Ectodermal cell (in vitro differentiated cells): ENCODE data around the gene RPSA. TPM values are rescaled to one million over a fixed set of nuclear protein-coding genes. Genes with fewer than 3 reads are reported as not detected.
"Not testable (repeated sequence)": the region's sequence is repeated elsewhere in the genome, so short reads cannot be mapped to it uniquely, and the experiment has no call there.

ENCODE experiments used
- H3K27ac ChIP-seq: 2 replicates; pipeline ENCODE4 v1.7.0; 2013; ENCODE audit warnings: mild to moderate bottlenecking, low read depth, low read length; ENCODE audit not compliant: insufficient read depth, poor library complexity, severe bottlenecking
- H3K27me3 ChIP-seq: 2 replicates; pipeline ENCODE4 v1.7.0; 2013; ENCODE audit warnings: mild to moderate bottlenecking, low read length; ENCODE audit not compliant: insufficient read depth, control insufficient read depth, poor library complexity, severe bottlenecking
- H3K36me3 ChIP-seq: one replicate; pipeline ENCODE4 v1.7.0; 2013; ENCODE audit warnings: low read length; ENCODE audit not compliant: control insufficient read depth, insufficient read depth
- H3K4me1 ChIP-seq: one replicate; pipeline ENCODE4 v1.7.0; 2013; ENCODE audit warnings: low read length; ENCODE audit not compliant: control insufficient read depth, insufficient read depth
- H3K4me3 ChIP-seq: 2 replicates; pipeline ENCODE4 v1.7.0; 2013; ENCODE audit warnings: low read depth, low read length, control low read depth; ENCODE audit not compliant: insufficient read depth
- H3K9me3 ChIP-seq: 2 replicates; pipeline ENCODE4 v1.7.0; 2013; ENCODE audit warnings: mild to moderate bottlenecking, low read length, moderate library complexity; ENCODE audit not compliant: control insufficient read depth
- WGBS, 2 experiments: methylation state at CpG; one replicate each; pipeline ENCODE4 v1.1.7; 2013; ENCODE audit warnings: missing lambda C conversion rate in 2 of 2; 5-methylcytosine and 5-hydroxymethylcytosine counted together
- polyA plus RNA-seq, 4 experiments: library from polyadenylated mRNA; stranded (reverse); fragments of 50-300 nt; gene quantifications; one replicate each; pipeline ENCODE4 v1.2.3, GENCODE V29; 2013

The RPSA gene
- 3,146 TPM for polyA plus RNA-seq (2013, experiment 1 of 4)
- 3,164 TPM for polyA plus RNA-seq (2013, experiment 2 of 4)
- polyA plus RNA-seq (2013, experiment 3 of 4) = 2,915 TPM
- 3,100 TPM for polyA plus RNA-seq (2013, experiment 4 of 4)

- Histone ChIP-seq H3K27ac (peak within 1 kb of the TSS; percentile 88), H3K27me3 (no peaks in the 10 kb centered on the region), H3K4me1 (peaks cover 6% of the 10 kb centered on the region), H3K9me3 (no peaks in the 10 kb centered on the region), H3K4me3 (peak within 1 kb of the TSS; percentile 72), H3K36me3 (peaks cover 24% of the 10 kb centered on the region)
- 0% methylated on average over 63 of the region's 63 CpGs for WGBS, 2 experiments
Measured at GRCh38 chr3:39406368-39407258, at the start of gene RPSA. Gene RPSA (plus strand): TSS chr3:39406720. CDS start chr3:39407654, 934 bp downstream.

- H3K9me3 ChIP-seq = no peaks in the 10 kb centered on the region
- H3K4me3 ChIP-seq = no peak overlapping the region
- H3K27ac ChIP-seq = no peak overlapping the region
- no peaks in the 10 kb centered on the region for H3K4me1 ChIP-seq
- H3K36me3 ChIP-seq = no peaks in the 10 kb centered on the region
- no peaks in the 10 kb centered on the region for H3K27me3 ChIP-seq
- WGBS, 2 experiments = 91 to 94% methylated on average over 3 of the region's 3 CpGs
Measured at GRCh38 chr3:39358333-39358732, 48.2 kb upstream of the RPSA start.

GRCh38 chr3:39361252-39361927, 45.1 kb upstream of the RPSA start:
- no peaks in the 10 kb centered on the region for H3K4me1 ChIP-seq
- no peak overlapping the region for H3K4me3 ChIP-seq
- no peaks in the 10 kb centered on the region for H3K36me3 ChIP-seq
- no peaks in the 10 kb centered on the region for H3K9me3 ChIP-seq
- no peaks in the 10 kb centered on the region for H3K27me3 ChIP-seq
- 92 to 94% methylated on average over 8 of the region's 8 CpGs for WGBS, 2 experiments
- H3K27ac ChIP-seq = no peak overlapping the region

- H3K27ac ChIP-seq = no peak overlapping the region
- H3K4me1 ChIP-seq = no peaks in the 10 kb centered on the region
- no peaks in the 10 kb centered on the region for H3K9me3 ChIP-seq
- no peak overlapping the region for H3K4me3 ChIP-seq
- H3K27me3 ChIP-seq = no peaks in the 10 kb centered on the region
- no peaks in the 10 kb centered on the region for H3K36me3 ChIP-seq
- WGBS, 2 experiments = 80 to 86% methylated on average over 3 of the region's 3 CpGs
Measured at GRCh38 chr3:39362192-39362591, 44.3 kb upstream of the RPSA start.

- H3K4me3 ChIP-seq = no peak overlapping the region
- H3K27me3 ChIP-seq = no peaks in the 10 kb centered on the region
- no peaks in the 10 kb centered on the region for H3K36me3 ChIP-seq
- no peaks in the 10 kb centered on the region for H3K9me3 ChIP-seq
- no peaks in the 10 kb centered on the region for H3K4me1 ChIP-seq
- 94 to 96% methylated on average over 2 of the region's 2 CpGs for WGBS, 2 experiments
- no peak overlapping the region for H3K27ac ChIP-seq
Measured at GRCh38 chr3:39362812-39363211, 43.7 kb upstream of the RPSA start.

GRCh38 chr3:39370450-39370849, 36.1 kb upstream of the RPSA start:
- not testable (repeated sequence) for H3K36me3 ChIP-seq, H3K9me3 ChIP-seq, H3K27ac ChIP-seq, H3K4me1 ChIP-seq, H3K27me3 ChIP-seq, H3K4me3 ChIP-seq
- WGBS, 2 experiments = 93 to 97% methylated on average over 2 to 3 of the region's 4 CpGs

- H3K4me1 ChIP-seq = no peaks in the 10 kb centered on the region
- no peak overlapping the region for H3K27ac ChIP-seq
- H3K36me3 ChIP-seq = no peaks in the 10 kb centered on the region
- no peak overlapping the region for H3K4me3 ChIP-seq
- H3K9me3 ChIP-seq = no peaks in the 10 kb centered on the region
- H3K27me3 ChIP-seq = no peaks in the 10 kb centered on the region
Measured at GRCh38 chr3:39372833-39373232, 33.7 kb upstream of the RPSA start.

GRCh38 chr3:39376959-39377634, 29.4 kb upstream of the RPSA start:
- no peaks in the 10 kb centered on the region for H3K9me3 ChIP-seq
- no peaks in the 10 kb centered on the region for H3K4me1 ChIP-seq
- H3K4me3 ChIP-seq = no peak overlapping the region
- H3K36me3 ChIP-seq = no peaks in the 10 kb centered on the region
- no peaks in the 10 kb centered on the region for H3K27me3 ChIP-seq
- no peak overlapping the region for H3K27ac ChIP-seq
- 48 to 50% methylated on average over 5 of the region's 5 CpGs for WGBS, 2 experiments

- WGBS, 2 experiments = 22 to 39% methylated on average over 4 of the region's 4 CpGs
- H3K4me3 ChIP-seq = no peak overlapping the region
Measured at GRCh38 chr3:39378088-39378487, 28.4 kb upstream of the RPSA start.

More at GRCh38 chr3:39378088-39378487, 28.4 kb upstream of the RPSA start:
- H3K36me3 ChIP-seq = no peaks in the 10 kb centered on the region
- H3K9me3 ChIP-seq = no peaks in the 10 kb centered on the region
- H3K4me1 ChIP-seq = no peaks in the 10 kb centered on the region
- no peak overlapping the region for H3K27ac ChIP-seq
- no peaks in the 10 kb centered on the region for H3K27me3 ChIP-seq
